Large intestine (tissue), 3 donors: ENCODE data around the gene HOOK2. TPM values are rescaled to one million over a fixed set of nuclear protein-coding genes. Genes with fewer than 3 reads are reported as not detected.

Experiments used
- DNase-seq, 2 donors: peaks; one replicate each; pipeline versions ENCODE4 v3.0.0 to v3.0.0-alpha.2; 2013
- H3K27ac ChIP-seq: one replicate; pipeline ENCODE4 v1.5.1; 2013; ENCODE audit warnings: low read length
- H3K27me3 ChIP-seq: 2 replicates; pipeline ENCODE4 v1.6.1; 2013; ENCODE audit warnings: low read length; ENCODE audit not compliant: control insufficient read depth, insufficient read depth
- H3K36me3 ChIP-seq: 2 replicates; pipeline ENCODE4 v1.6.1; 2013; ENCODE audit warnings: low read length; ENCODE audit not compliant: control insufficient read depth, insufficient read depth
- H3K4me1 ChIP-seq: one replicate; pipeline ENCODE4 v1.6.1; 2013; ENCODE audit warnings: low read length; ENCODE audit not compliant: control insufficient read depth, insufficient read depth
- H3K4me3 ChIP-seq: one replicate; pipeline ENCODE4 v1.5.1; 2013; ENCODE audit warnings: low read length
- H3K9me3 ChIP-seq: one replicate; pipeline ENCODE4 v1.6.1; 2013; ENCODE audit warnings: mild to moderate bottlenecking, low read depth, low read length, moderate library complexity; ENCODE audit not compliant: control insufficient read depth
- WGBS: methylation state at CpG from one replicate; pipeline ENCODE4 v1.1.5; 2013; ENCODE audit warnings: low lambda C conversion rate; ENCODE audit not compliant: insufficient coverage; 5-methylcytosine and 5-hydroxymethylcytosine counted together
- polyA plus RNA-seq: library from polyadenylated mRNA; unstranded; fragments of 120-200 nt; gene quantifications from one replicate; pipeline ENCODE4 v1.2.1, GENCODE V29; 2013

HOOK2 gene
- polyA plus RNA-seq, 1 donor = 192 TPM

DNA sequence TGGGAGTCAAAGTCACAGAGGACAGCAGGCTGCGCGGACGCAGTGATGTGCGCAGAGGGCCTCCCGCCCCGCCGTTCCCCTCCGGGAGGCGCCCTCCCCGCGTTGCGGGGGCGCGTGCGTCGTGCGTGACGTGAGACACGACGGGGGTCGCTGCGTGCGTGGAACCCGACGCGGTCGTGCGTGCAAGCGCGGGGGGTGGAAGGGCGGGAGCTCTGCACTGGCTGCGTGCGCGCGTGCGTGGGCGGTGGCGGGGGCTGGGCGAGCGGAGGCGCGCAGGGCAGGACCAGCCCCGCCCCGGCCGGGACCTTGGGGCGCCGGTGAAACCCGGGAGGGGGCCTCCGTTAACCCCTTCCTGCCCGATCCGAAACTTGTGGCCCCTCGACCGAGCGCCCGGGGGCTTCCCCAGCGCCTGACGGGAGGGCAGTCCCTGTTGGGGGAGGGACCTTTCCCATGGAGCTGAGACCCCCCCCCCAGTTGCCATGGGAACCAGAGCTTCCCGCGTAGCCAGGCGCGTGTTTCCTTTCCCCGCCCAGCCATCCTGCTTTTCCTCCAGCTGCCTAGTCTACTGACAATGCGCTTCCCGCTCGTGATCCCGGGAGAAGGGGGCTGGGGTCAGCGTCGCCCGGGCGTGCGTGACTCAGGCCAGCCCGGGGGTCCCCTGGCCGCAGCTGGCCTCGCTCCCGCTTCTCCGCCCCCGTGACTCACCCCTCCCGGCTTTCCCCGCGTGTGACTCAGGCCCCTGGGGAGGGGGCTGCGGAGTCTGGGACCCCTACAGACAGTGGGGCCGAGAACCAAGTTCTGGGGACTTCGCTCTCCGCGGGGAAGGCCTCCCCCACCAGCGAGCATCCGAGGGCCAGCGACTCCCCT lies 7.3 kb upstream of the HOOK2 start:
- Histone ChIP-seq H3K9me3 (no peaks in the 10 kb centered on the region), H3K4me1 (peaks cover 69% of the 10 kb centered on the region), H3K4me3 (peak overlapping the region; percentile 58), H3K27me3 (no peaks in the 10 kb centered on the region), H3K27ac (peak overlapping the region; percentile 100), H3K36me3 (no peaks in the 10 kb centered on the region)
- WGBS = no CpG with 5 or more reads among the region's 88 CpGs
- peak; percentile 84 to 90 for DNase-seq

DNA sequence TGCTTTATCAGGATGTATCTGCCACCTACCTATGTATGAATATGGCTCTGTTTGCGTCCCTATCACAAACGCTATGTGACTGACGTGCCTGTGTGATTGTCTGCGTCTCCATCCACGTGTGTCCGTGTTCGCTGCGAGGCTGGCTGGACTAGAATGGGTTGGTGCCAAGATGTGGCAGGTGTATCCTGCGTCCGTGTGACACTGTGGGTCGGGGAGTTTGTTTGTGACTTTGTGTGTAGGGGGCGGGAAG lies 6.7 kb upstream of the HOOK2 start:
- WGBS = 0% methylated on average over 1 of the region's 12 CpGs
- Histone ChIP-seq H3K9me3 (no peaks in the 10 kb centered on the region), H3K27ac (peak overlapping the region; percentile 100), H3K36me3 (no peaks in the 10 kb centered on the region), H3K27me3 (no peaks in the 10 kb centered on the region), H3K4me3 (peak overlapping the region; percentile 58), H3K4me1 (peaks cover 68% of the 10 kb centered on the region)
- no peak for DNase-seq

DNA sequence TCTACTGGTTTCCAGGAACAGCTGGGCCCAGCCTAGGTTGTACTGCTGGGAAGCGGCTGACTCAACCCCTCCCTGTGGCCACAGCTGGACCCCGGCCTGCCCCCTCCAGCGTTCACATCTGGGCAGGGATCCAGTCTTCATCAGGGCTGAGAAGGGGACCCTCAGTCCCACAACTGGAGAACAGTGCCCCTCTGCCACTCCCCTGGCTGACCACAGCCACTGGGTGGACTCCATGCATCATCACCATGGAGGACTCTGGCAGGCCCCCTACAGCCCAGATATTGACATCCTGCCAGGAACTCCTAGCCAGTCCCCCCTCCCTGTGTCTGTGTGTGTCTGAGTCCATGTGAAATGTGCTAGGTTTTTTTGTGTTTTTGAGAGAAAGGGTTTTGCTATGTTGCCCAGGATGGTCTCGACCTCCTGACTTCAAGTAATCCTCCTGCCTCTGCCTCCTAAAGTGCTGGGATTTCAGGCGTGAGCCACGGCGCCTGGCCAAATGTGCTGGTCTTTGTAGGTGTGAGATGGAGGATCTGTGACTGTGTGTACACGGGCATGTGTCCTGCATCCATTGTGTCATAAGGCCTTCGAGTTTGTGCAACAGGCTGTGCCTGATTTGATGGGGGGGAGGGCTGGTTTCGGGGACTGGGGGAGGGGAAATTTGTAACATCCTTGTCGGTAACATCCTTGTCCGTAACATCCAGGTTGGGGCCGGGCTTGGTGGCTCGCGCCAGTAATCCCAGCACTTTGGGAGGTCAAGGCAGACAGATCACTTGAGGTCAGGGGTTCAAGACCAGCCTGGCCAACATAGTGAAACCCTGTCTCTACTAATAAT lies 4.0 kb upstream of the HOOK2 start:
- no peaks in the 10 kb centered on the region for H3K27me3 ChIP-seq
- peak overlapping the region; percentile 59 for H3K4me3 ChIP-seq
- H3K9me3 ChIP-seq = no peaks in the 10 kb centered on the region
- H3K36me3 ChIP-seq = peaks cover 3% of the 10 kb centered on the region
- DNase-seq = peak in 1 of 2 donors; percentile 67
- H3K4me1 ChIP-seq = peaks cover 43% of the 10 kb centered on the region
- WGBS = no CpG with 5 or more reads among the region's 15 CpGs
- peak overlapping the region; percentile 87 for H3K27ac ChIP-seq

DNA sequence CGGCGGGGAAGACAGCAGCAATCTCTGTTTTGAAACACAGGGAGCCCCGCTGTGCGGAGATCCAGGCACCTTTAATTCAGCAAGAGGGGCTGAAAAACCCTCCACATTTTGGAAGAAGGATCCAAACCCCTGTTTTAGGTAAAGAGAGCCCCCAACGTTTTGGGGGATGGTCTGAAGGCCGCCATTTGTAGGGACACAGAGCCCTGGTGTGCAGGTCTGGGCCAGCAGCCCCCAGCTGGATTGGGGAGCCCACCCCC lies 3.5 kb upstream of the HOOK2 start:
- peak overlapping the region; percentile 59 for H3K4me3 ChIP-seq
- DNase-seq = no peak
- H3K27ac ChIP-seq = peak overlapping the region; percentile 87
- H3K4me1 ChIP-seq = peaks cover 43% of the 10 kb centered on the region
- no peaks in the 10 kb centered on the region for H3K9me3 ChIP-seq
- no CpG with 5 or more reads among the region's 6 CpGs for WGBS
- peaks cover 8% of the 10 kb centered on the region for H3K36me3 ChIP-seq
- no peaks in the 10 kb centered on the region for H3K27me3 ChIP-seq

DNA sequence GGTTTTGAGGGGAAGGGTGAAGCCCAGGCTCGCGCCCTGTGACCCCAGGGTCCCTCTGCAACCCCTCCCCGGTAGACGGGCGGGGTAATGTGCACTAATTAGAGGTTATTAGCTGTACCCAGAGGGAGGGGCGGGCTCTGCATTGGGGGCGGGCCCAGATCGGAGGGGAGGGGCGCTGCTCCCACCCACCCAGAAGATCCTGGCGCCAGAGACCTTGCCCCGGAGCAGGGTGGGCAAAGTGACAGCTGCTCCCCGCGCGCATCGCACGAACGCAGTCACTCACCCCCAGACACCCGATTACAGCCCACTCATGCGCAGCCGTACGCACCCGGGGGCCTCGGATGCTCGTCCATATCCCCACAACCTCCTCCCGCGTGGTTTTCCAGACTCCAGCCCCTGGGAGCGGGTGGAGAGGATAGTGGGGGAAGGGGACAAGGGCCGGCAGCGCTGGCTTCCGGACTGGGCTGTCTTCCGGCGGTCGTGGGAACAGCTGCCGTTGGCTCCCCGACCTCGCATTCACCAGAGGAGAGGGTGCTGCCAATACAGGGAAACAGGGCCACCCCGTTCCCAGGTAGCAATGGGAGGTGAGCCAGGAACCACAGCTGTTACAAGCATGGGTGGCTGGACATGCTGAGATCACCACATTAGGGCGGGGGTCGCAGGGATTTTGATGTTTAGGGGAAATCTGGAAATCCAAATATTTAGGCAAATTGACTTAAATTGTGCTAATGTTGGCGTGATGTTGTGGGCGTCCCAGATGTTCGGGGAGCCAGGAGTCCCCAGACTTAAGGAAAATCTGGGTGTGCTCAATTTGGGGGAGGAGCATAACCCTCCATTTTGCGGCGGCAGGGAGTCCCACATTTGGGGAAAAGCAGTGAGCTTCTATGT lies 2.9 kb upstream of the HOOK2 start:
- Histone ChIP-seq H3K9me3 (no peaks in the 10 kb centered on the region), H3K36me3 (peaks cover 9% of the 10 kb centered on the region), H3K4me3 (peak overlapping the region; percentile 59), H3K27ac (peak overlapping the region; percentile 87), H3K27me3 (no peaks in the 10 kb centered on the region), H3K4me1 (peaks cover 40% of the 10 kb centered on the region)
- WGBS = no CpG with 5 or more reads among the region's 44 CpGs
- peak; percentile 73 to 81 for DNase-seq

DNA sequence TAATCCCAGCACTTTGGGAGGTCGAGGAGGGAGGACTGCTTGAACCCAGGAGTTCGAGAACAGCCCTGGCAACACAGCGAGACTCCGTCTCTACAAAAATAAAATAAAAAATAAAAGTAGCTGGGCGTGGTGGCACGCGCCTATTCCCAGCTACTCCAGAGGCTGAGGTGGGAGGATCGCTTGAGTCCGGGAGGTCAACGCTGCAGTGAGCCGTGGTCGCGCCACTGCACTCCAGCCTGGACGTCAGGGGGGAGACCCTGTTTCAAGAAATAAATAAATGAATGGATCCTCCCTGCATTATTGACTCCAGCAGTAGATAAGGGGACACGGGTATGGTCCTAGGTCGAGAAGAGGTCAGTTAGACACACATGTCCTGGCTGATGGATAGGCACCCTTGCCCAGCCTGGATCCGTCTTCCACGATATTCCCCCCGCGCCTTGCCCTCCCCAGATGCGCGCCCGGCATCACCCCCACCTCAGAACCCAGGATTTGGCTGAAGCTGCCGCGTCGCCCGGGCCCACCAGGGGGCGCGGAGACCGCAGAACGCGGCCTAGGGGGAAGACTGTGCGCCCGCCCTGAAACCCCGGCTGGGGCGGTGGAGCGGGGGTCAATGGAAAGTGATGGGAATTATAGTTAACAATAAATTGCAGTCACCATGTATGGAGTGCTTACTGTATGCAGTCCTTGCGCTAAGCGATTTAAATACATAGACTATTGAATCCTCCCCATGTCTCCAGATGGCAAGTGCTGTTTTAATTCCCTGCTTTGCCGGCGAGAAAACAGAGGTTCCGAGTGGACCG lies 2.1 kb upstream of the HOOK2 start:
- peaks cover 35% of the 10 kb centered on the region for H3K4me1 ChIP-seq
- no peaks in the 10 kb centered on the region for H3K27me3 ChIP-seq
- WGBS = 20% methylated on average over 1 of the region's 43 CpGs
- peaks cover 11% of the 10 kb centered on the region for H3K36me3 ChIP-seq
- H3K4me3 ChIP-seq = peak overlapping the region; percentile 59
- H3K9me3 ChIP-seq = no peaks in the 10 kb centered on the region
- peak overlapping the region; percentile 87 for H3K27ac ChIP-seq
- peak; percentile 83 to 84 for DNase-seq

DNA sequence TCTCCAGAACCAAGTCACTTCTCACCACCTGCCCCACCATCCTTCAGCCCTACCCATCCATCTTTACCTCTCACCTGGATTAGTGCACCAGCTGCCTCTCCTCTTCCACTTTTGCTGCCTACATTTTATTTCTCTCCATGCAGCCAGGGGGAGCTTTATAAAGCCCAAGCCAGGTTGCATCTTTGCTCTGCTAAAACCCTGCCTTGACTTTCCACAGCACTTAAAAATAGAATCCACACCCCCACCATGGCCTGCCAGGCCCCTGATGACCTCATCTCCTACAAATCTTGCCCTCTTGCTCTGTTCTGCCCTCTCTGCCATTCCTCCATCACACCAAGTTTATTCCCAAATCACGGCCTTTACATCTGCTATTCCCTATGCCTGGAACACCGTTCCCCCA lies 1.8 kb downstream of the HOOK2 start:
- no peak overlapping the region for H3K27ac ChIP-seq
- H3K4me3 ChIP-seq = no peak overlapping the region
- peaks cover 17% of the 10 kb centered on the region for H3K4me1 ChIP-seq
- DNase-seq = no peak
- 100% methylated on average over 1 of the region's 2 CpGs for WGBS
- H3K9me3 ChIP-seq = no peaks in the 10 kb centered on the region
- H3K36me3 ChIP-seq = peaks cover 36% of the 10 kb centered on the region
- H3K27me3 ChIP-seq = no peaks in the 10 kb centered on the region

DNA sequence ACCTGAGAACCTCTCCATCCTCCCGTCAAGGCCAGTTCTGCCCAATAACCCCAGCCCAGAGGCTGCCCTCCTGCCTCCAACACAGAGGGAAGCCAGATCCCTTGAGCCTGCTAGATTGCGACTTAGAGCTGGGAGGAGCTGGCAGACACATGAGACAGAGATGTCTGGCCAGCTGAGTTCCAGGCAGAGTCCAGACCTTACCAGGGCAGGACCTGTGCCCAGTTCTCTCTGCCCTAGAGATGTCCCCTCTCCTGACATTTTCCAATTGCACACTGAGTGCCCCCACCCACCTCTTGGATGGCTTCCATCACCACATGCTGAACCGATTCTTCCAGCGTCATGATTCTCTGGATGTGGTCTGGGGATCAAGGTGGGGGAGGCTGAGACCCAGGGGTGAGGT lies 3.0 kb downstream of the HOOK2 start:
- Histone ChIP-seq H3K27ac (no peak overlapping the region), H3K27me3 (no peaks in the 10 kb centered on the region), H3K36me3 (peaks cover 45% of the 10 kb centered on the region), H3K4me1 (peaks cover 13% of the 10 kb centered on the region), H3K4me3 (no peak overlapping the region), H3K9me3 (no peaks in the 10 kb centered on the region)
- WGBS = no CpG with 5 or more reads among the region's 4 CpGs
- no peak for DNase-seq

DNA sequence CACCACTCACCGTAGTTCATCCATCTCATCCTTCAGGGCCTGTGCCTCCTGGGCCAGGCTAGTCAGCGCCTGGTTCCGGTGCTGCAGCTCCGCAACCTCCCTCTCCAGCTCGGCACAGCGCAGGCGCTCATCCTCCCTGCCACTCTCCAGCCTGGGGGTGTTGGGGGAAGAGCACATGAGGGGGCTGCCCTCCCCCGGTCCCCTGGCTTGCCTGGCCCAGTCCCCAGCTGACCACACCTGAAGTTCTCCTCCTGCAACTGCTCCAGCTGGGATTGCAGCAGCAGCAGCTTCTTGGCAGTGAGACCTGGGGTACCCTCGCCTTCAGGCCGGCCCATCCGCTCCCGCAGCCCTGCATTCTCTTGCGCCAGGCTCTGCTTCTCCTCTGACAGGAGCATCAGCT lies 4.4 kb downstream of the HOOK2 start:
- WGBS = no CpG with 5 or more reads among the region's 13 CpGs
- Histone ChIP-seq H3K27me3 (no peaks in the 10 kb centered on the region), H3K27ac (no peak overlapping the region), H3K9me3 (no peaks in the 10 kb centered on the region), H3K4me1 (peaks cover 11% of the 10 kb centered on the region), H3K4me3 (no peak overlapping the region), H3K36me3 (peaks cover 50% of the 10 kb centered on the region)
- DNase-seq = no peak
